GM18517 (cell line): ENCODE data around the gene MR1.

Experiments used
- ATAC-seq: cut with Tn5 transposase; IDR thresholded peaks from one replicate; pipeline ENCODE4 v1.9.1; 2021; ENCODE audit warnings: mild to moderate bottlenecking, moderate library complexity; ENCODE audit not compliant: unreplicated experiment

Gene MR1

GRCh38 chr1:181104790-181105133 is 71.0 kb downstream of the MR1 start:
- peak; percentile 32 for ATAC-seq

DNA sequence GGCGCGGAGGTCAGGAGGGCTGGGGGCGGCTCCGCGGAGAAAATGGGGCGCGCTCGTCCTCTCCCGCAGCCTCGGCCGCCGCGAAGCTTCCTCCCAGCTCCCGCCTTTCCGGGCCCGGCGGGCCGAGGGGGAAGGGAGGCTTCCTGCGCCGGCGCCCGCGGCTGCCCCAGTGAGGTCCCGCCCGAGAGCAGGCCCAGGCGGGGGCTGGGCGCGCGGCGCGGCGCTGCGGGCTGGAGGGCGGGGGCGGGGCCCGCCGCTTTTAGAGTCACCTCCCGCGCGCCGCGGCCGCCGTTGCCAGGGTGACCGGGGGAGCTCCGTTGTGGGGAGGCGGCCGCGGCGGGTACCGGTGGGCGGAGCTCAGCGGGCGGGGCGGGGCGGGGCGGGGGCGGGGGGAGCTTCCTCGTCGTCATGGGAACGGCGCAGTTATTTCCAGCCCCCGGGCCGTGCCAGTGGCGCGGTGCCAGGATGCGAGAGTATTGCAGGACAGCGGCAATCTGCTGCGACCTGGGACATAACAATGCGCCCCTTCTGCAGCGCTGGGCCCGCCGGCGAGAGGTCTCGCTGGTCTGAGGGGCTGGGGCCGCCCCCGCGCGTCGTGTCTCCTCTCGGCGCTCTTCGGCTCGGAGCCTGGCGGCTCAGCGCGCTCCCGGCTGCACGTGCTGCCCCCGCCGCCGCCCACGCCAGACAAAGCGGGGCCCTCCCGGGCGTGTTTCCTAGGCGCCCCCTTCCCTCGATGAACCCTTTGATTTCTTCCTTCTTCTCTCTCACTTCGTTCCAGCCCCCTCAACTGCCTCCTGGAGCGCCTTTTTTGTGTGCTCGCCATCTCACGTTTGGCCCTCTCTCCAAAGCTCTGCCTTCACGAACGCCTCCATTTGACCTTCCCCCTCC is 71.6 kb downstream of the MR1 start:
- peak; percentile 45 for ATAC-seq

DNA sequence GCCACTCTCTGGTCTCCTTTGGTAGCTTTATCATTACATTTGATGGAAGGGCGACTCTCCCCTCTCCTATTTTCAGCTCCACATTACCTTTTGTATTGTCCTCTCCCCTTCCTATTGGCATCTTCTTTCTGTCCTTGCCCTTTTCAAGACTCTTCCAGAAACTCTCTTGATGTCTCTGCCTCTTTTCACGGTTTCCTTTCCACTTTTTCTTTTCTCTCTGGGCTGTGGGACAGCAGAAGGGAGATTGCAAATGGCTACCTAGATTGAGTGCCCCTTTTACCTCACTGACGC is 72.2 kb downstream of the MR1 start:
- no peak for ATAC-seq

DNA sequence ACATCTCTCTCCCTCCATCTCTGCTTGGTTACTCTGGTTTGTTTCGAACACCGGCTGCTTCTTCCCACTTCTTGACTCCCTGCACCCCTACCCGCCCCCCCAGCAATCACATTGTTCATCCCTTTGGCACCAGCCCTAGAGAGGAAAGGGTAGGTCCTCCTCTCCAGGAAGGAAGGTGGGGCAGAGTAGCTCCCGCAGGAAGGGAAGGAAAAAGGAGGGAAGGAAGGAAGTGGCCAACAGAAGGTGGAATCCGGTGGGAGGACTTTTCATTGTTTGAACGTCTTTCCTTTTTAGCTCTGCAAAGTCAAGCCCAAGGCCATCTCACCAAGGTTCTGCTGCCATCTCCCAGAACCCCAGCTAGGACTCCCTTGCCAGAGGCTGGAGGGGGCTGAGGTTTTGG is 72.7 kb downstream of the MR1 start:
- no peak for ATAC-seq

DNA sequence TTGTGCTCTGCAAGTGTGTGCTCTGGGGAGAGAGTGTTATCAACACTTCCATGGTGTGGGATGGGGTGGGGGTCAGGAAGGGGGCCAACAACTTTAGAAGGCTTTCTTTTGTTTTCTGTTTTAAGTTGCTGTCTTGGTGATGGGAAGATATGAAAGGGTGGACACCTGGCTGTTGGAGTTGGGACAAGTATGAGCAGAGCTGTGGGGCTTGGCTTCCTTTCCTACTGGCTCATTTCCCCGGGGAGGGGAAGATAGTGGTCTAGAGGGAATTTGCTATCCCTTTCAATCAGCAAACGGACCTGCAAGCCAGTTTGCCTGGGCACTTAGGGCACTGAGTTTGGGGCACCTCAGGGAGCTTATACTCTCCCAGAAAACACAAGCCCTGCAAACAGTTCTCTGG is 73.9 kb downstream of the MR1 start:
- no peak for ATAC-seq

DNA sequence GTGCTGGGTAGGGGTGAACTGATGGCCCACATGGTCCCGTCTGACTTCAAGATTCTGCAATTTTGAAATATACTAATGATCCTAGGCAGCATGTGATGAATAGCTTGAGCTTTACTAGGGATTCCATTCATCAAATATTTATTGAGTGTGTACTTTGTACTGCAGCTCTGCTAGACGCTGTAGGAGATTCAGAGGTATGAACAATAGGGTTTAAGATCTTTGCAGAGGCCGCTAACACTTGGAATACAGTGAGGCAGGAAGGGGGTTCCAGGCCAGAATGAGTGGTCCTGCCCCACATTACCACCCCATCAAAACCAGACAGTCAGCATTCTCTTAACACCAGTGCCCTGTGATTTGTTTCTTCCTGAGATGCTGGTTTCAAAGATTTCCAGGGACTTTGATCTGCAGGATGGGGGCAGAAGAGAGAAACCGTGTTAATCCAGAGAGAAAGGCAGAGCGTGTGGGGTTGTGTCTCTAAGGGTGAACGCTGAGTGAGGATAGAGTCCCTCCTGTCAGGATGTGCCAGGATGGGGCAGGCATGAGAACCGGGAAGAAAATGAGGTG is 74.6 kb downstream of the MR1 start:
- no peak for ATAC-seq

DNA sequence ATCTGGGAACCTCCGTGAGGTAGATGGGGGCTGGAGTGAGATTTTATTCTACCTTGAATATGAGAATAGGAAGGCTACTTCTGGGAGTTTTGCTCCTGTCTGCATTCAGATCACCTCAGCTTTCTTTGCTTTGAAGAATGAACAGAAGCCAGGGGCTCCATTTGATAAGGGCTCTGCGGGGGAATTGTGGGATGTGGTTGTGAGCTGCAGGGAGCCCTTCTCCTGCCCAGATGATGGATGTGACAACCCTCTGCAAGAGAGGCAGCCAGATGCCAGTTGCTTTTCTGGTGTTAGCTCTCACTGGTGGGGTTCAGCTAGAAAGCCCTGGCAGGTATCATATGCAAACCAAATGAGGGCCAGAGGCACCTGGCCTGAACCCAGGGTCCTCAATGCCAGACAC is 76.2 kb downstream of the MR1 start:
- no peak for ATAC-seq
